Spinal cord (tissue), 10 donors: ENCODE data around the gene PCTP. TPM values are rescaled to one million over a fixed set of nuclear protein-coding genes. Genes with fewer than 3 reads are reported as not detected.

Experiments used
- DNase-seq, 6 donors: peaks; one replicate each; pipeline versions ENCODE4 v3.0.0 to v3.0.0-alpha.2; 2013 to 2015; ENCODE audit warnings: low spot score in 6 of 6, low read depth in 4 of 6
- H3K27ac ChIP-seq: one replicate; pipeline ENCODE4 v1.5.1; 2013; ENCODE audit warnings: low read depth, low read length, control low read depth
- H3K27me3 ChIP-seq: one replicate; pipeline ENCODE4 v1.6.1; 2013; ENCODE audit warnings: low read length; ENCODE audit not compliant: control insufficient read depth, insufficient read depth
- H3K36me3 ChIP-seq: one replicate; pipeline ENCODE4 v1.6.1; 2013; ENCODE audit warnings: low read length; ENCODE audit not compliant: control insufficient read depth, insufficient read depth
- H3K4me1 ChIP-seq: one replicate; pipeline ENCODE4 v1.6.1; 2013; ENCODE audit warnings: low read length; ENCODE audit not compliant: control insufficient read depth, insufficient read depth
- H3K4me3 ChIP-seq: one replicate; pipeline ENCODE4 v1.5.1; 2013; ENCODE audit warnings: low read depth, low read length, control low read depth
- H3K9me3 ChIP-seq: one replicate; pipeline ENCODE4 v1.6.1; 2013; ENCODE audit warnings: low read length; ENCODE audit not compliant: control insufficient read depth, insufficient read depth
- WGBS: methylation state at CpG from one replicate; pipeline ENCODE4 v1.1.5; 2013; ENCODE audit warnings: missing lambda C conversion rate; ENCODE audit not compliant: insufficient coverage; 5-methylcytosine and 5-hydroxymethylcytosine counted together
- long read RNA-seq, 4 donors: transcript quantifications; one replicate each; lab custom pipeline, GENCODE V29; 2026
- polyA plus RNA-seq, 2 donors: library from polyadenylated mRNA; unstranded; fragments of 120-200 nt; gene quantifications; one replicate each; pipeline ENCODE4 v1.2.1, GENCODE V29; 2013; ENCODE audit not compliant: insufficient read length in 2 of 2
- total RNA-seq, 2 donors: library from RNA; depleted of rRNA in 1 of 2; stranded (reverse); fragments of 120-200 nt in 1 of 2; fragments of >200 nt in 1 of 2; gene quantifications; one replicate each; pipeline versions ENCODE4 v1.2.3 to v1.2.4, GENCODE V29; 2013 to 2014
- donor health status: healthy.

Gene PCTP
- total RNA-seq (10 to 100 TPM; 11.0 to 20.3 TPM), polyA plus RNA-seq (10 to 100 TPM; 11.1 to 13.3 TPM)
- long read RNA-seq, donor 1, partial matches to known transcripts: 0 of 5 reads
- long read RNA-seq, donor 1, other reads (novel, unspliced or antisense): 0 of 5 reads
- long read RNA-seq, donor 2, partial matches to known transcripts: 0 of 1 reads
- long read RNA-seq, donor 2, other reads (novel, unspliced or antisense): 0 of 1 reads
- long read RNA-seq, donor 3, partial matches to known transcripts: 0 of 3 reads
- long read RNA-seq, donor 3, other reads (novel, unspliced or antisense): 0 of 3 reads
- long read RNA-seq, donor 4, transcript PCTP-201 (6 exons, 2,044 nt): major isoform, 5 of 7 reads
- long read RNA-seq, donor 4, partial matches to known transcripts: 0 of 7 reads
- long read RNA-seq, donor 4, other reads (novel, unspliced or antisense): 0 of 7 reads

DNA sequence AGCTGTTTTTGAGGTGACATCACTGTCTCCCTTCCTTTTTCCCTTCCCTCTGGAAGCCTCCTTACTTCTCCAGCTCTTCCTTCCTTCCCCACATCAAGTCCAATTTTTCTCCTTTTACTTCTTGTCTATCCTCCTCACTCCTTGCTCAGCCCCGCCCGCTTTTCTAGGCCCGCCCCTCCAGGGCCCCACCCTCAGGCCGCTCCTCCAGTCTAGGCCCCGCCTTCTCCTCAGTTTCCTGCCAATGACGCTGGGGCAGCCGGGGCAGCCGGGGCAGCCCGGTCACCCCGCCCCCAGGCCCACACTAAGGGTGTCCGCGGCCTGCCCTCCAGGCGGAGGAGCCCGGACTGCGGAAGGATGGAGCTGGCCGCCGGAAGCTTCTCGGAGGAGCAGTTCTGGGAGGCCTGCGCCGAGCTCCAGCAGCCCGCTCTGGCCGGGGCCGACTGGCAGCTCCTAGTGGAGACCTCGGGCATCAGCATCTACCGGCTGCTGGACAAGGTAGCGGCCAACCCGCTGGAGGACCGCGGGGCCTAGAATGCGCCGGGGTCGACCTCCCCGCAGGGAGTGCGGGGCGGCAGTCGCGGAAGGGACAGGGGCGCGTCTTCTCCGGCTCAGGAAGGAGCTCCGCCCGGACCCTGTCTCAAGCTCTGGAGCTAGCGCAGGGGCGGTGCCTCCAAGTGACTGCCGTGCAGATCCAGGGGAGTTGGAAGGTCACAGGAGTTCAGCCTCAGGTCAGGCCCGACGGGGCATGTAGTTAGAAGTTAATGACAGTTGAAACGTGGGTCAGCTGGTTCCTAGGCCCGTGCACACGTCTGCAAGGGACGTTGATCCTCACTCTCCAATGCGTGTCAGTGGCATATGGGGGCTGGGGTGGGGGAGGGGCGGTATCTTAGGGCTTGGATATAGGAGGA lies at the start of gene PCTP:
TSS of gene PCTP (plus strand) at position 302 of the 908 bp plus-strand sequence. CDS start at position 355, 53 bp downstream.
- Histone ChIP-seq H3K27me3 (no peaks in the 10 kb centered on the region), H3K27ac (peak within 1 kb of the TSS; percentile 80), H3K4me3 (peak within 1 kb of the TSS; percentile 89), H3K36me3 (no peaks in the 10 kb centered on the region), H3K4me1 (peaks cover 7% of the 10 kb centered on the region), H3K9me3 (no peaks in the 10 kb centered on the region)
- WGBS: 0% methylated on average over 52 of the region's 53 CpGs
- DNase-seq: peak in 4 of 6 donors; percentile 69 to 94 (median 87)

DNA sequence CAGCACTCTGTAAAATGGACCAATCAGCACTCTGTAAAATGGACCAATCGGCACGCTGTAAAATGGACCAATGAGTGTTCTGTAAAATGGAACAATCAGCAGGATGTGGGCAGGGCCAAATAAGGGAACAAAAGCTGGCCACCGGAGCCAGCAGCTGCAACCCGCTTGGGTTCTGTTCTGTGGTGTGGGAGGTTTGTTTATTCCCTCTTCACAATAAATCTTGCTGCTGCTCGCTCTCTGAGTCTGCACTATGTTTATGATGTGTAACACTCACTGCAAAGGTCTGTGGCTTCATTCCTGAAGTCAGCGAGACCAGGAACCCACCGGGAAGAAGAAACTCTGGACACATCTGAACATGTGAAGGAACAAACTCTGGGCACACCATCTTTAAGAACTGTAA lies 48.7 kb upstream of the PCTP start:
- Histone ChIP-seq H3K27ac (no peak overlapping the region), H3K4me1 (peaks cover 9% of the 10 kb centered on the region), H3K9me3 (peaks cover 4% of the 10 kb centered on the region), H3K36me3 (no peaks in the 10 kb centered on the region), H3K27me3 (no peaks in the 10 kb centered on the region), H3K4me3 (no peak overlapping the region)
- 80% methylated on average over 1 of the region's 7 CpGs for WGBS
- DNase-seq: no peak

GRCh38 chr17:55704401-55704800 lies 46.5 kb upstream of the PCTP start:
- H3K4me3 ChIP-seq: no peak overlapping the region
- no peaks in the 10 kb centered on the region for H3K27me3 ChIP-seq
- no peaks in the 10 kb centered on the region for H3K36me3 ChIP-seq
- no peak overlapping the region for H3K27ac ChIP-seq
- H3K9me3 ChIP-seq: peaks cover 4% of the 10 kb centered on the region
- H3K4me1 ChIP-seq: peaks cover 6% of the 10 kb centered on the region
- no peak for DNase-seq
- no CpG with 5 or more reads among the region's 1 CpG for WGBS

GRCh38 chr17:55705847-55706246 lies 45.0 kb upstream of the PCTP start:
- DNase-seq: no peak
- peaks cover 4% of the 10 kb centered on the region for H3K9me3 ChIP-seq
- no peaks in the 10 kb centered on the region for H3K27me3 ChIP-seq
- H3K27ac ChIP-seq: no peak overlapping the region
- H3K4me1 ChIP-seq: peaks cover 6% of the 10 kb centered on the region
- no peak overlapping the region for H3K4me3 ChIP-seq
- no peaks in the 10 kb centered on the region for H3K36me3 ChIP-seq

- no peak overlapping the region for H3K27ac ChIP-seq
- DNase-seq: peak in 2 of 6 donors; percentile 16 to 43
- no peaks in the 10 kb centered on the region for H3K27me3 ChIP-seq
- 57% methylated on average over 8 of the region's 11 CpGs for WGBS
- H3K4me1 ChIP-seq: peaks cover 6% of the 10 kb centered on the region
- no peaks in the 10 kb centered on the region for H3K36me3 ChIP-seq
- H3K4me3 ChIP-seq: no peak overlapping the region
- peaks cover 2% of the 10 kb centered on the region for H3K9me3 ChIP-seq
Observed at GRCh38 chr17:55706808-55707773, 43.8 kb upstream of the PCTP start.

GRCh38 chr17:55708175-55708974 lies 42.5 kb upstream of the PCTP start:
- Histone ChIP-seq H3K27ac (no peak overlapping the region), H3K27me3 (no peaks in the 10 kb centered on the region), H3K4me1 (peaks cover 6% of the 10 kb centered on the region), H3K4me3 (no peak overlapping the region), H3K36me3 (no peaks in the 10 kb centered on the region), H3K9me3 (no peaks in the 10 kb centered on the region)
- 37% methylated on average over 7 of the region's 8 CpGs for WGBS
- DNase-seq: peak in 1 of 6 donors; percentile 11

DNA sequence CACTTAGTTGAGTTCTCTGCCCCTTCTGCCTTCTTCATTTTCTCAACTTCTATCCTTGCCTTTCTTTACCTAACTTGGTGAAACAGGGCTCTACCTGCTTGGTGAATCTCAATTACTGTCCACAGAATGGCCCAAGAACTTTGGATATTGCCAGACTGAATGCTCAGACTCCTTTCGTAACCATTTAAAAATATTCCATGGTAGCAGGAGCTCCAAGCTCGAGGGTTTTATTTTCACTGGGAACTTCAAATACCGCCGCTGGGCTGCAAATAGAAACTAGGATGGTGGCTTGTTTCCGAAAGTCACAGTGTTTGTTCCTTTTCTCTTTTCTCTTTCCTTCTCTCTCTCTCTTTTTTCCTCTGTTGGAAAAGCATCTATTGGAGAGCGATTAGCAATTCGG lies 41.4 kb upstream of the PCTP start:
- no peak for DNase-seq
- Histone ChIP-seq H3K27me3 (no peaks in the 10 kb centered on the region), H3K27ac (no peak overlapping the region), H3K36me3 (no peaks in the 10 kb centered on the region), H3K9me3 (no peaks in the 10 kb centered on the region), H3K4me1 (peaks cover 6% of the 10 kb centered on the region), H3K4me3 (no peak overlapping the region)
- no CpG with 5 or more reads among the region's 7 CpGs for WGBS

DNA sequence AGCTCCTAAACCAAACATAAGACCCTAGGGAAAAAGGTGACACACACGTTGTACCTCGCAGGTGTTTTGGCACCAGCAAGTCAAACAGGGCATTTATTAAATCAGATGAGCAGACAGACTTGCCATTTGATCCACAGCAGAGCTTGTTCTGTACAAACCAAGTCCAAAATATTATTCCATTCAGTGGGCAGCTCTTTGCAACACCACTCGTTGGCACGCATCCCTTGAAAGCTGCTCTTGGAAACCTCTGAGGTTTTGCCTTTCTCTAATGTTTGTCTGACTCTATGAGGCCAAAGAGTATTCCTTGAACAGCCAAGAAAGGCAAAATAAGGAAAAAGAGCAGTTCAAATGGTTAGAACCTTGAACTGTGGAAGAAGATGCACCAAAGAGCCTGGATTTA lies 40.9 kb upstream of the PCTP start:
- DNase-seq: peak in 1 of 6 donors; percentile 45
- Histone ChIP-seq H3K27me3 (no peaks in the 10 kb centered on the region), H3K36me3 (no peaks in the 10 kb centered on the region), H3K4me3 (no peak overlapping the region), H3K4me1 (peaks cover 6% of the 10 kb centered on the region), H3K9me3 (no peaks in the 10 kb centered on the region), H3K27ac (peak overlapping the region; percentile 17)
- 93% methylated on average over 4 of the region's 4 CpGs for WGBS
